K562 (cell line): ENCODE data around the gene ATP2A1. TPM values are rescaled to one million over a fixed set of nuclear protein-coding genes. Genes with fewer than 3 reads are reported as not detected.

ENCODE experiments used
- ATAC-seq: fragments of 200-7000 bp; cut with Tn5 transposase; 3 replicates; pipeline ENCODE4 v1.9.1; 2020; ENCODE audit warnings: moderate library complexity
- BruUV-seq: library from RNA; stranded (reverse); fragments of 400-500 nt; replicated peaks from 2 replicates; lab custom pipeline; 2021; lab: Mats Ljungman, UMichigan
- CTCF ChIA-PET: fragments of 300-600 bp; formaldehyde crosslinking; extraction: SDS; loops from one replicate; lab custom pipeline; 2021; ENCODE audit warnings: low intra/inter-chr PET ratio; lab: Yijun Ruan, JAX
- POLR2A ChIA-PET: fragments of 300-600, 350-650 bp; sonication (Branson Sonifier 250); formaldehyde crosslinking; extraction: SDS; loops from one replicate; lab custom pipeline; 2021; ENCODE audit warnings: antibody characterized with exemption, inconsistent platforms; lab: Yijun Ruan, JAX
- DNase-seq, 4 experiments: peaks; one replicate each; pipeline versions ENCODE4 v3.0.0 to v3.0.0-alpha.2; 2011 to 2018; ENCODE audit warnings: low spot score in 3 of 4, mixed read lengths in 3 of 4; ENCODE audit errors: extremely low read depth in 1 of 4
- FAIRE-seq: peaks from 2 replicates; lab custom pipeline; 2011; peaks lifted over from hg19 to GRCh38; lab: Jason Lieb, UNC
- H2AFZ ChIP-seq: 2 replicates; pipeline ENCODE4 v1.6.0; 2011; ENCODE audit warnings: low read depth, low read length, control low read depth, inconsistent platforms
- H3K27ac ChIP-seq: fragments of 200-600 bp; 3 replicates; pipeline ENCODE4 v1.8.0; 2011; ENCODE audit warnings: low read depth, mild to moderate bottlenecking, control low read depth, inconsistent platforms, low read length, moderate library complexity, mixed read lengths; ENCODE audit errors: extremely low read depth
- H3K27me3 ChIP-seq, 2 experiments: fragments of 300-600 bp in 1 of 2; 2 replicates in 1 of 2; 3 replicates in 1 of 2; pipeline versions ENCODE4 v1.6.0 to v1.8.0; 2011; ENCODE audit warnings: inconsistent platforms in 2 of 2, low read length in 2 of 2, mild to moderate bottlenecking in 1 of 2, mixed read lengths in 1 of 2, moderate library complexity in 1 of 2; ENCODE audit not compliant: control insufficient read depth in 2 of 2, insufficient read depth in 2 of 2
- H3K36me3 ChIP-seq: fragments of 300-600 bp; 3 replicates; pipeline ENCODE4 v1.8.0; 2011; ENCODE audit warnings: mild to moderate bottlenecking, low read length, inconsistent platforms; ENCODE audit not compliant: control insufficient read depth, insufficient read depth
- H3K4me1 ChIP-seq, 2 experiments: fragments of 200-600 bp in 1 of 2; replicated peaks in 1 of 2; 2 replicates in 1 of 2; 3 replicates in 1 of 2; pipeline versions ENCODE4 v1.5.1 to v1.8.0; 2011; ENCODE audit warnings: inconsistent platforms in 2 of 2, low read length in 2 of 2, mild to moderate bottlenecking in 1 of 2, mixed read lengths in 1 of 2, moderate library complexity in 1 of 2; ENCODE audit not compliant: control insufficient read depth in 2 of 2, insufficient read depth in 2 of 2
- H3K4me2 ChIP-seq: 2 replicates; pipeline ENCODE4 v1.6.1; 2011; ENCODE audit warnings: low read length, control low read depth, inconsistent platforms, mixed read lengths; ENCODE audit not compliant: insufficient read depth
- H3K4me3 ChIP-seq: fragments of 200-600 bp; sonication (generic), shearing (Covaris generic); 2 replicates; pipeline ENCODE4 v1.5.1; 2016; ENCODE audit warnings: control low read depth, inconsistent platforms
- H3K79me2 ChIP-seq: fragments of 200-600 bp; 3 replicates; pipeline ENCODE4 v1.8.0; 2011; ENCODE audit warnings: low read length, inconsistent platforms; ENCODE audit not compliant: control insufficient read depth, insufficient read depth
- H3K9ac ChIP-seq, 2 experiments: 2 replicates each; pipeline versions ENCODE4 v1.6.0 to v1.6.1; 2011; ENCODE audit warnings: low read depth in 2 of 2, low read length in 2 of 2, control low read depth in 1 of 2, inconsistent platforms in 1 of 2, mild to moderate bottlenecking in 1 of 2, mixed read lengths in 1 of 2; ENCODE audit not compliant: insufficient read depth in 1 of 2
- H3K9me1 ChIP-seq: one replicate; pipeline ENCODE4 v1.6.0; 2011; ENCODE audit warnings: inconsistent platforms, mild to moderate bottlenecking, low read length, moderate library complexity; ENCODE audit not compliant: control insufficient read depth, insufficient read depth
- H3K9me3 ChIP-seq: replicated peaks from 2 replicates; pipeline ENCODE4 v1.5.1; 2011; ENCODE audit warnings: low read depth, low read length, inconsistent platforms; ENCODE audit not compliant: control insufficient read depth, insufficient read depth
- H4K20me1 ChIP-seq: replicated peaks from 2 replicates; pipeline ENCODE4 v1.6.1; 2011; ENCODE audit warnings: low read length, inconsistent platforms, mixed read lengths; ENCODE audit not compliant: control insufficient read depth, insufficient read depth
- ATF7 ChIP-seq: fragments of 450-650 bp; IDR thresholded peaks from 2 replicates; pipeline ENCODE4 v1.7.1; 2014; ENCODE audit warnings: mild to moderate bottlenecking, moderate library complexity
- CXXC5 ChIP-seq: fragments of 250-450 bp; sonication (Bioruptor Pico); IDR thresholded peaks from 2 replicates; pipeline ENCODE4 v1.8.0; 2022; ENCODE audit warnings: inconsistent platforms, mild to moderate bottlenecking, moderate library complexity
- DMBX1 ChIP-seq: fragments of 250-450 bp; sonication (Bioruptor Pico); IDR thresholded peaks from 2 replicates; pipeline ENCODE4 v1.8.0; 2022; ENCODE audit warnings: inconsistent platforms, mild to moderate bottlenecking, moderate library complexity, borderline replicate concordance
- EP300 ChIP-seq: IDR thresholded peaks from 2 replicates; pipeline ENCODE4 v1.6.1; 2012; ENCODE audit warnings: low read length, improper control_type of control experiment
- ESRRB ChIP-seq: fragments of 250-450 bp; sonication (Bioruptor Pico); IDR thresholded peaks from 2 replicates; pipeline ENCODE4 v1.5.0; 2020; ENCODE audit warnings: mild to moderate bottlenecking, moderate library complexity, borderline replicate concordance
- JUND ChIP-seq, 2 experiments: IDR thresholded peaks; 2 replicates in 1 of 2; 3 replicates in 1 of 2; pipeline ENCODE4 v1.6.1; 2011; ENCODE audit warnings: borderline replicate concordance in 2 of 2, low read depth in 2 of 2, low read length in 2 of 2, improper control_type of control experiment in 1 of 2, missing biosample characterization in 1 of 2, missing genetic modification characterization in 1 of 2, missing genetic modification reagents in 1 of 2
- MEF2D ChIP-seq: conservative IDR thresholded peaks from 2 replicates; pipeline ENCODE4 v1.6.1; 2016; ENCODE audit warnings: low read depth, missing genetic modification characterization, missing compliant biosample characterization
- MYC ChIP-seq, 2 experiments: fragments of 250-450 bp in 1 of 2; sonication (Bioruptor Pico) in 1 of 2; IDR thresholded peaks; 2 replicates each; pipeline versions ENCODE4 v1.5.1 to v1.6.1; 2012 to 2021; ENCODE audit warnings: low read depth in 2 of 2, borderline replicate concordance in 1 of 2, improper control_type of control experiment in 1 of 2, low read length in 1 of 2, mild to moderate bottlenecking in 1 of 2, moderate library complexity in 1 of 2
- NR2C2 ChIP-seq, 2 experiments: fragments of 200-800 bp in 1 of 2; sonication (Bioruptor generic) in 1 of 2; sonication (generic) in 1 of 2; formaldehyde crosslinking in 1 of 2; IDR thresholded peaks; 2 replicates each; pipeline versions ENCODE4 v1.6.1 to v1.8.0; 2016 to 2022; ENCODE audit warnings: mild to moderate bottlenecking in 1 of 2, missing compliant biosample characterization in 1 of 2, missing genetic modification characterization in 1 of 2, missing genetic modification reagents in 1 of 2
- SMARCA5 ChIP-seq: fragments of 450-650 bp; IDR thresholded peaks from 2 replicates; pipeline ENCODE4 v1.6.1; 2016
- TOE1 ChIP-seq, 2 experiments: fragments of 450-650 bp in 1 of 2; sonication (generic) in 1 of 2; formaldehyde crosslinking in 1 of 2; IDR thresholded peaks; 2 replicates each; pipeline versions ENCODE4 v1.7.1 to v1.8.0; 2016 to 2022; ENCODE audit warnings: borderline replicate concordance in 2 of 2, mild to moderate bottlenecking in 2 of 2, antibody characterized with exemption in 1 of 2, inconsistent platforms in 1 of 2, low read depth in 1 of 2, missing genetic modification reagents in 1 of 2, moderate library complexity in 1 of 2
- ZNF175 ChIP-seq: fragments of 200-800 bp; sonication (Bioruptor generic); IDR thresholded peaks from 2 replicates; pipeline ENCODE4 v1.6.1; 2016; ENCODE audit warnings: low read depth, mild to moderate bottlenecking, missing genetic modification characterization, missing compliant biosample characterization
- ZNF3 ChIP-seq: fragments of 250-450 bp; sonication (Bioruptor Pico); IDR thresholded peaks from 2 replicates; pipeline ENCODE4 v1.5.0; 2021; ENCODE audit warnings: mild to moderate bottlenecking, moderate library complexity
- ZNF311 ChIP-seq: fragments of 250-450 bp; sonication (Bioruptor Pico); IDR thresholded peaks from 2 replicates; pipeline ENCODE4 v1.4.0; 2020; ENCODE audit warnings: mild to moderate bottlenecking, moderate library complexity
- whole genome bisulfite sequencing: fragments of 100-300 bp; shearing (Covaris generic); methylation state at CpG from one replicate; pipeline ENCODE4 v1.1.6; 2016; ENCODE audit warnings: low coverage, mixed read lengths; ENCODE audit not compliant: insufficient coverage; ENCODE audit errors: missing lambda C conversion rate; 5-methylcytosine and 5-hydroxymethylcytosine counted together
- in situ Hi-C: fragments of 300-500 bp; cut with MboI; formaldehyde crosslinking; loops from 4 replicates; pipeline ENCODE4 v1.15.0; 2018; ENCODE audit warnings: inconsistent platforms, mixed read lengths
- intact Hi-C: fragments of 100-400 bp; cut with micrococcal nuclease; formaldehyde crosslinking; loops from 2 replicates; pipeline ENCODE4 v1.14.2; 2022
- polyA plus RNA-seq, 8 experiments: library from polyadenylated mRNA; depleted of rRNA in 4 of 8; stranded (reverse) in 5 of 8; unstranded in 3 of 8; fragments of >200 nt; fragmentation: Nextera tagmentation in 2 of 8; fragmentation: Illumina TruSeq in 1 of 8; extraction: Ambion mirVana in 2 of 8; extraction: Trizol in 1 of 8; gene quantifications; 2 replicates each; pipeline versions ENCODE4 v1.2.1 to v1.2.3, GENCODE V29; 2011 to 2014; ENCODE audit warnings: inconsistent platforms in 1 of 8, missing spikeins in 1 of 8
- total RNA-seq, 7 experiments: library from RNA; depleted of rRNA in 6 of 7; stranded (reverse); fragments of >200 nt in 6 of 7; fragmentation: Illumina TruSeq in 2 of 7; extraction: Trizol in 2 of 7; gene quantifications; 2 replicates each; pipeline versions ENCODE4 v1.2.1 to v1.2.3, GENCODE V29; 2011 to 2021; ENCODE audit warnings: low replicate concordance in 1 of 7
- TF ChIP-seq, protein P1 (sequence below): fragments of 450-650 bp; formaldehyde crosslinking; IDR thresholded peaks from 2 replicates; pipeline ENCODE4 v1.4.0; 2022; ENCODE audit warnings: mild to moderate bottlenecking, moderate library complexity
- TF ChIP-seq, protein P2 (sequence below): fragments of 200-800 bp; sonication (Bioruptor generic); IDR thresholded peaks from 2 replicates; pipeline ENCODE4 v1.6.1; 2017; ENCODE audit warnings: missing genetic modification characterization, missing compliant biosample characterization

ATP2A1 gene
- total and polyA plus RNA-seq, 9 of the 15 experiments (the other 6 are each of a cell fraction or from before 2014, with no cell fraction given) = 0.25 to 2.6 (median 0.65) TPM

DNA sequence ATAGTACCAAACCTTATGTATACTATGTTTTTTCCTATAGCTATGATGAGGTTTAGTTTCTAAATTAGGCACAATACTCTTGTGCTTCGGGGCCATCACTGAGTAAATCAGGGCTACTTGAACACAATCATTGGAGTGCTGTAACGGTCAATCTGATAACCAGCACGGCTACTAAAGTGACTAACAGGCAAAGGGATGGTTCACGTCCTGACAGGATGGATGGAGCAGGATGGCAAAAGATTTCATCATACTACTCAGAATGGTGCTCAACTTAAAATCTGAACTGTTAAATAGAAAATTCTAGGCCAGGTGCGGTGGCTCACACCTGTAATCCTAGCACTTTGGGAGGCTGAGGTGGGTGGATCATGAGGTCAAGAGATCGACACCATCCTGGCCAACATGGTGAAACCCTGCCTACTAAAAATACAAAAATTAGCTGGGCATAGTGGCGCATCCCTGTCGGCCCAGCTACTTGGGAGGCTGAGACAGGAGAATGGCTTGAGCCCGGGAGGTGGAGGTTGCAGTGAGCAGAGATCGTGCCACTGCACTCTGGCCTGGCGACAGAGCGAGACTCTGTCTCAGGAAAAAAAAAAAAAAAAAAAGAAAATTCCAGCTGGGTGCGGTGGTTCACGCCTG is 39.2 kb upstream of the ATP2A1 start:
- Histone ChIP-seq H3K27me3 (no peaks in the 10 kb centered on the region), H3K36me3 (peaks cover 71% of the 10 kb centered on the region), H3K4me3 (no peak overlapping the region), H3K4me2 (no peak overlapping the region), H4K20me1 (peaks cover 3% of the 10 kb centered on the region; the same call in 1 of the 2 replicates), H3K9me1 (no peaks in the 10 kb centered on the region), H3K9ac (no peak overlapping the region), H2AFZ (no peak overlapping the region), H3K79me2 (peaks cover 3% of the 10 kb centered on the region; the same call in 1 of the 3 replicates), H3K9me3 (no peaks in the 10 kb centered on the region), H3K27ac (no peak overlapping the region; the same call in 2 of the 3 replicates), H3K4me1 (peaks cover 0 to 25% of the 10 kb centered on the region in 2 experiments; a peak in 2 of 5 replicates)
- WGBS = 63% methylated on average over 11 of the region's 14 CpGs
- POLR2A ChIA-PET = interaction anchor here (0.6 to 5.9 kb wide), 7 partner anchors 7 to 106 kb away, joined by 3 to 72 read pairs (median 4); no protein-coding TSS in a partner anchor
- ATAC-seq (peak; percentile 25), FAIRE-seq (peak; percentile 42), DNase-seq (peak in 1 of 4 experiments; percentile 23)
- intact Hi-C loops = no loop called here
- BruUV-seq = no TSS peak
- in situ Hi-C loops = no loop called here
- CTCF ChIA-PET = no interaction called here
- TF ChIP-seq ESRRB (no peak), MYC (IDR thresholded peaks at IDR 0.05; ENCODE audit: low read depth, low read length) (0 out of 2 replicates have a peak, but pooled peaks have one; percentile 28), MYC (CRISPR knock-in tag; IDR thresholded peaks at IDR 0.05; ENCODE audit: borderline replicate concordance, low read depth) (no peak), ZNF175 (peak; percentile 68; the same call in 1 of the 2 replicates), ATF7 (peak; percentile 53; the same call in 1 of the 2 replicates), NR2C2 (CRISPR knock-in tag; IDR thresholded peaks at IDR 0.05) (no peak), NR2C2 (tag; IDR thresholded peaks at IDR 0.05) (0 out of 2 replicates have a peak, but pooled peaks have one; percentile 15), ZNF3 (CRISPR knock-in tag) (no peak), TOE1 (IDR thresholded peaks at IDR 0.05; ENCODE audit: borderline replicate concordance) (no peak), TOE1 (CRISPR knock-in tag; IDR thresholded peaks at IDR 0.05; ENCODE audit: borderline replicate concordance, low read depth) (no peak), SMARCA5 (no peak), CXXC5 (CRISPR knock-in tag) (peak; percentile 61), ZNF311 (CRISPR knock-in tag) (no peak), EP300 (peak; percentile 53; the same call in 1 of the 2 replicates), DMBX1 (peak; percentile 52), MEF2D (tag) (0 out of 2 replicates have a peak, but pooled peaks have one; percentile 24), JUND (IDR thresholded peaks at IDR 0.05; ENCODE audit: borderline replicate concordance, low read depth, low read length) (peak; percentile 59; the same call in 1 of the 2 replicates), JUND (tag; IDR thresholded peaks at IDR 0.05; ENCODE audit: borderline replicate concordance, low read depth, low read length) (no peak)
- TF ChIP-seq, protein P1, sequence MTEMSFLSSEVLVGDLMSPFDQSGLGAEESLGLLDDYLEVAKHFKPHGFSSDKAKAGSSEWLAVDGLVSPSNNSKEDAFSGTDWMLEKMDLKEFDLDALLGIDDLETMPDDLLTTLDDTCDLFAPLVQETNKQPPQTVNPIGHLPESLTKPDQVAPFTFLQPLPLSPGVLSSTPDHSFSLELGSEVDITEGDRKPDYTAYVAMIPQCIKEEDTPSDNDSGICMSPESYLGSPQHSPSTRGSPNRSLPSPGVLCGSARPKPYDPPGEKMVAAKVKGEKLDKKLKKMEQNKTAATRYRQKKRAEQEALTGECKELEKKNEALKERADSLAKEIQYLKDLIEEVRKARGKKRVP (CRISPR knock-in tag) = 0 out of 2 replicates have a peak, but pooled peaks have one; percentile 9
- TF ChIP-seq, protein P2, sequence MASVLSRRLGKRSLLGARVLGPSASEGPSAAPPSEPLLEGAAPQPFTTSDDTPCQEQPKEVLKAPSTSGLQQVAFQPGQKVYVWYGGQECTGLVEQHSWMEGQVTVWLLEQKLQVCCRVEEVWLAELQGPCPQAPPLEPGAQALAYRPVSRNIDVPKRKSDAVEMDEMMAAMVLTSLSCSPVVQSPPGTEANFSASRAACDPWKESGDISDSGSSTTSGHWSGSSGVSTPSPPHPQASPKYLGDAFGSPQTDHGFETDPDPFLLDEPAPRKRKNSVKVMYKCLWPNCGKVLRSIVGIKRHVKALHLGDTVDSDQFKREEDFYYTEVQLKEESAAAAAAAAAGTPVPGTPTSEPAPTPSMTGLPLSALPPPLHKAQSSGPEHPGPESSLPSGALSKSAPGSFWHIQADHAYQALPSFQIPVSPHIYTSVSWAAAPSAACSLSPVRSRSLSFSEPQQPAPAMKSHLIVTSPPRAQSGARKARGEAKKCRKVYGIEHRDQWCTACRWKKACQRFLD (CRISPR knock-in tag) = peak; percentile 47; the same call in 1 of the 2 replicates
